Activated CD8-positive, alpha-beta T cell treated with anti-CD3 and anti-CD28 coated beads for 36 hours (primary cell): ENCODE results near the gene MAVS. TPM values are rescaled to one million over a fixed set of nuclear protein-coding genes. Genes with fewer than 3 reads are reported as not detected.

ENCODE experiments used
- ATAC-seq: fragments of 200-7000 bp; cut with Tn5 transposase; one replicate; pipeline ENCODE4 v1.10.0; 2021; ENCODE audit warnings: mild to moderate bottlenecking, moderate library complexity
- CTCF ChIA-PET: fragments of 350-600 bp; sonication (Branson Sonifier 250); formaldehyde crosslinking; loops from one replicate; lab custom pipeline; 2021; ENCODE audit warnings: antibody characterized with exemption; lab: Charles Lee
- POLR2A ChIA-PET: fragments of 350-600 bp; sonication (Branson Sonifier 250); formaldehyde crosslinking; loops from one replicate; lab custom pipeline; 2021; ENCODE audit warnings: antibody characterized with exemption; lab: Charles Lee
- DNase-seq: peaks from one replicate; pipeline ENCODE4 v3.0.0-alpha.2; 2020
- H3K27ac Mint-ChIP-seq: one replicate; pipeline ENCODE4 v1.8.0; 2021; ENCODE audit warnings: mild to moderate bottlenecking, mixed read lengths
- H3K27me3 Mint-ChIP-seq: one replicate; pipeline ENCODE4 v1.8.0; 2021; ENCODE audit warnings: mixed read lengths
- H3K36me3 Mint-ChIP-seq: one replicate; pipeline ENCODE4 v1.8.0; 2021; ENCODE audit warnings: low read depth, mixed read lengths
- H3K4me1 Mint-ChIP-seq: one replicate; pipeline ENCODE4 v1.8.0; 2021; ENCODE audit warnings: low read depth, mixed read lengths
- H3K4me3 Mint-ChIP-seq: one replicate; pipeline ENCODE4 v1.8.0; 2021; ENCODE audit warnings: mild to moderate bottlenecking, moderate library complexity, mixed read lengths
- H3K9me3 Mint-ChIP-seq: one replicate; pipeline ENCODE4 v1.8.0; 2021; ENCODE audit warnings: mixed read lengths
- intact Hi-C: fragments of 100-400 bp; cut with micrococcal nuclease; formaldehyde crosslinking; loops from one replicate; pipeline ENCODE4 v1.10.0; 2022
- microRNA-seq: library from miRNA; unstranded; fragments of <30 nt; microRNA quantifications from one replicate; pipeline ENCODE4 v1.2.0, GENCODE V29; 2022; ENCODE audit warnings: borderline microRNAs expressed, borderline replicate concordance
- total RNA-seq, 2 experiments: library from RNA; stranded (reverse); gene quantifications; one replicate each; pipeline ENCODE4 v1.2.3, GENCODE V29; 2021
- TF ChIP-seq, protein P1 (sequence below): fragments of 200-600 bp; IDR thresholded peaks from one replicate; pipeline ENCODE4 v1.8.0; 2022; ENCODE audit warnings: antibody characterized with exemption, mild to moderate bottlenecking

Gene MAVS
- total RNA-seq, 2 experiments from 2014 or later, result 17.0 to 17.5 TPM

DNA sequence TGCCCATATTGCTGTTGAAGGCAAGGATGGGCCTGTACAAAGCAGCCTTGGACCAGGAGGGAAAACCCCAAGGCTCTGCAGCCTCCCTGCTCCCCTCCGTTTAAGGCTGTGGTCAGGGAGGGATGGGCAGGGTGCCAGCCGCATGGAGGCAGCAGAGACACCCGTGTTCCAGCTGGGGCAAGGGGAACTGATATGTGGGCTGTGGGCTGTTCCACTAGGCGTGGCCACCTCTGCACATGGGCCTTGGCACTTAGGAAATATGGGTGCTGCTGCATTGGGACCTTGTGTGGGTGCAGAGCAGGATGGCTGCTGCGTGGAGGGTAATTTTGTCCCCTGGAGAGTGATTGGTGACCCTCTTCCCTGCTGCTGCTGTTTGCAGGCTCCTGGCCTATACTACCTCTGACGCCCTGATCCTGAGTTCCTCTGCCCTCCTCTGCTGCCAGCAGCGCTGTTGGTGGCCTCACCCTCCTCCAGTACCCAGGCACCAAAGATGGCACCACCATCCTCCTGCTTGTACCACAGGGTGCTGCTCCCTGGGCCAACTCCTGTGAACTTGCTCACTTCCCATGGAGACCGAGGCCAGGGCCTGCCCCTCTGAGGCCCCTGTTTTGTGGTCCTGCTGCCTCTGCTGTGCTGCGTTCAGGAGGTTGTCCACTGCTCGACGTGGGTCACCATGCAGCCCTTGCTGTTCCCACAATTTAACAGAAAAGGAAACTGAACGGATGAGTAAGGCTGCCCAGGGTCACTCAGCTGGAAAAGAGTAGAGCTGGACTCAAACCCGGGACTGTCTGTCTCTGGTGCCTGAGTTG, 77.9 kb downstream of the MAVS start:
- intact Hi-C loops, result no loop called here
- POLR2A ChIA-PET, result interaction anchor here (0.6 to 1.2 kb wide), 3 partner anchors 18 to 184 kb away, joined by 3 read pairs; no protein-coding TSS in a partner anchor

DNA sequence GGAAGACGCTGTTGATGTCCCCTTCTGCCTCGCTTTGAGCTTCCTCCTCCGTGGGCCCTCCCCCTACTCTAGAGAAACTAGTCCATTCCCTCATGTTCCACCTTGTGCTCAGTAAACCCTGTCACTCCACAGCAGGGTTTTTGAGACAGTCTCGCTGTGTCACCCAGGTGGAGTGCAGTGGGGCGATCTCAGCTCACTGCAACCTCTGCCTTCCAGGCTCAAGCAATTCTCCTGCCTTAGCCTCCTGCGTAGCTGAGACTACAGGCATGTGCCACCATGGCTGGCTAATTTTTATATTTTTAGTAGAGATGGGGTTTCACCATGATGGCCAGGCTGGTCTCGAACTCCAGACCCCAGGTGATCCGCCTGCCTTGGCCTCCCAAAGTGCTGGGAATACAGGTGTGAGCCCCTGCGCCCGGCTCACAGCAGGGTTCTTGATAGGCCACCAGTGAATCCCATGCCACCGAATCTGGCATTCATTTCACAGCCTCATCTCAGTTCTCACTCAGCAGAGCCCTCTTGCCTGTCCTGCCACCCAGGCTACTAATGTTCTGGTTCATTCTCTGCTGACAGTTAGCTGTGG, 78.6 kb downstream of the MAVS start:
- POLR2A ChIA-PET, result interaction anchor here (0.6 to 2.9 kb wide), 5 partner anchors 9 to 185 kb away, joined by 3 to 7 read pairs (median 3); no protein-coding TSS in a partner anchor
- peaks cover 27% of the 10 kb centered on the region for H3K36me3 Mint-ChIP-seq
- DNase-seq, result no peak
- no peak for ATAC-seq
- CTCF ChIA-PET, result interaction anchor here (0.6 to 1.8 kb wide), 2 partner anchors 10 to 160 kb away, joined by 3 to 4 read pairs; no protein-coding TSS in a partner anchor
- intact Hi-C loops, result no loop called here
- TF ChIP-seq, protein P1, sequence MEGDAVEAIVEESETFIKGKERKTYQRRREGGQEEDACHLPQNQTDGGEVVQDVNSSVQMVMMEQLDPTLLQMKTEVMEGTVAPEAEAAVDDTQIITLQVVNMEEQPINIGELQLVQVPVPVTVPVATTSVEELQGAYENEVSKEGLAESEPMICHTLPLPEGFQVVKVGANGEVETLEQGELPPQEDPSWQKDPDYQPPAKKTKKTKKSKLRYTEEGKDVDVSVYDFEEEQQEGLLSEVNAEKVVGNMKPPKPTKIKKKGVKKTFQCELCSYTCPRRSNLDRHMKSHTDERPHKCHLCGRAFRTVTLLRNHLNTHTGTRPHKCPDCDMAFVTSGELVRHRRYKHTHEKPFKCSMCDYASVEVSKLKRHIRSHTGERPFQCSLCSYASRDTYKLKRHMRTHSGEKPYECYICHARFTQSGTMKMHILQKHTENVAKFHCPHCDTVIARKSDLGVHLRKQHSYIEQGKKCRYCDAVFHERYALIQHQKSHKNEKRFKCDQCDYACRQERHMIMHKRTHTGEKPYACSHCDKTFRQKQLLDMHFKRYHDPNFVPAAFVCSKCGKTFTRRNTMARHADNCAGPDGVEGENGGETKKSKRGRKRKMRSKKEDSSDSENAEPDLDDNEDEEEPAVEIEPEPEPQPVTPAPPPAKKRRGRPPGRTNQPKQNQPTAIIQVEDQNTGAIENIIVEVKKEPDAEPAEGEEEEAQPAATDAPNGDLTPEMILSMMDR, result no peak
- H3K4me3 Mint-ChIP-seq, result no peak overlapping the region
- H3K4me1 Mint-ChIP-seq, result peaks cover 46% of the 10 kb centered on the region
- peak overlapping the region; percentile 81 for H3K27ac Mint-ChIP-seq
- no peaks in the 10 kb centered on the region for H3K27me3 Mint-ChIP-seq
- H3K9me3 Mint-ChIP-seq, result no peaks in the 10 kb centered on the region

More for the DNA sequence above, 77.9 kb downstream of the MAVS start:
- ATAC-seq, result peak; percentile 28
- Mint-ChIP-seq H3K4me1 (peaks cover 42% of the 10 kb centered on the region), H3K4me3 (no peak overlapping the region), H3K27ac (peak overlapping the region; percentile 81), H3K9me3 (no peaks in the 10 kb centered on the region), H3K27me3 (no peaks in the 10 kb centered on the region), H3K36me3 (peaks cover 28% of the 10 kb centered on the region)
- DNase-seq, result no peak
- TF ChIP-seq, protein P1, result no peak
- CTCF ChIA-PET, result interaction anchor here (1.8 kb wide), 1 partner anchor 10 kb away, joined by 4 read pairs; no protein-coding TSS in a partner anchor

Small RNAs within 50 kb of the gene (microRNA-seq; reads per million reads assigned to microRNA genes)
- gene MIR103A2 (not detected), gene MIR103B2 (not detected)

Other genes with a start within 250 kb of the MAVS start
- not detected for gene GFRA4, start 183.4 kb upstream of the MAVS start, total RNA-seq
- gene ADAM33, start 164.8 kb upstream of the MAVS start, total RNA-seq, result not detected
- not detected for gene SIGLEC1, start 134.2 kb upstream of the MAVS start, total RNA-seq
- gene HSPA12B, start 114.1 kb upstream of the MAVS start, total RNA-seq, result not detected
- gene ADISSP, start 79.1 kb upstream of the MAVS start, total RNA-seq, result 10 to 100 TPM; 62.5 to 66.6 TPM
- under 1 TPM in 1 of 2 experiments, not detected in 1; 0.23 TPM for gene SPEF1, start 65.4 kb upstream of the MAVS start, total RNA-seq
- 10 to 100 TPM; 35.0 to 35.4 TPM for gene CENPB, start 60.1 kb upstream of the MAVS start, total RNA-seq
- 10 to 100 TPM; 66.9 to 67.1 TPM for gene CDC25B, start 50.5 kb upstream of the MAVS start, total RNA-seq
- 1 to 10 TPM; 7.4 to 8.6 TPM for gene AP5S1, start 26.3 kb upstream of the MAVS start, total RNA-seq
- 10 to 100 TPM; 47.6 to 50.3 TPM for gene PANK2, start 42.6 kb downstream of the MAVS start, total RNA-seq
- 10 to 100 TPM; 16.7 to 17.2 TPM for gene RNF24, start 168.7 kb downstream of the MAVS start, total RNA-seq